ENCODE data around the gene POPDC2. TPM values are rescaled to one million over a fixed set of nuclear protein-coding genes. Genes with fewer than 3 reads are reported as not detected.
"Not testable (repeated sequence)": the region's sequence is repeated elsewhere in the genome, so short reads cannot be mapped to it uniquely, and the experiment has no call there.

The POPDC2 gene
- total RNA-seq, 1 donor: 0.27 TPM

GRCh38 chr3:119697394-119697793 is 37.0 kb upstream of the POPDC2 start:
- no peak overlapping the region for H3K4me3 ChIP-seq (ENCODE audit: low read depth, low read length)
- TF ChIP-seq, protein P1, sequence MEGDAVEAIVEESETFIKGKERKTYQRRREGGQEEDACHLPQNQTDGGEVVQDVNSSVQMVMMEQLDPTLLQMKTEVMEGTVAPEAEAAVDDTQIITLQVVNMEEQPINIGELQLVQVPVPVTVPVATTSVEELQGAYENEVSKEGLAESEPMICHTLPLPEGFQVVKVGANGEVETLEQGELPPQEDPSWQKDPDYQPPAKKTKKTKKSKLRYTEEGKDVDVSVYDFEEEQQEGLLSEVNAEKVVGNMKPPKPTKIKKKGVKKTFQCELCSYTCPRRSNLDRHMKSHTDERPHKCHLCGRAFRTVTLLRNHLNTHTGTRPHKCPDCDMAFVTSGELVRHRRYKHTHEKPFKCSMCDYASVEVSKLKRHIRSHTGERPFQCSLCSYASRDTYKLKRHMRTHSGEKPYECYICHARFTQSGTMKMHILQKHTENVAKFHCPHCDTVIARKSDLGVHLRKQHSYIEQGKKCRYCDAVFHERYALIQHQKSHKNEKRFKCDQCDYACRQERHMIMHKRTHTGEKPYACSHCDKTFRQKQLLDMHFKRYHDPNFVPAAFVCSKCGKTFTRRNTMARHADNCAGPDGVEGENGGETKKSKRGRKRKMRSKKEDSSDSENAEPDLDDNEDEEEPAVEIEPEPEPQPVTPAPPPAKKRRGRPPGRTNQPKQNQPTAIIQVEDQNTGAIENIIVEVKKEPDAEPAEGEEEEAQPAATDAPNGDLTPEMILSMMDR (IDR thresholded peaks at IDR 0.05; ENCODE audit: insufficient read depth, low read length): no peak
- no peak for DNase-seq (ENCODE audit: low read depth)

- no peak overlapping the region for H3K4me3 ChIP-seq (ENCODE audit: low read depth, low read length)
- DNase-seq (ENCODE audit: low read depth): peak; percentile 27
- TF ChIP-seq, protein P1 (IDR thresholded peaks at IDR 0.05; ENCODE audit: insufficient read depth, low read length): no peak
These were observed 35.1 kb upstream of the POPDC2 start for GRCh38 chr3:119695480-119695879.

DNA sequence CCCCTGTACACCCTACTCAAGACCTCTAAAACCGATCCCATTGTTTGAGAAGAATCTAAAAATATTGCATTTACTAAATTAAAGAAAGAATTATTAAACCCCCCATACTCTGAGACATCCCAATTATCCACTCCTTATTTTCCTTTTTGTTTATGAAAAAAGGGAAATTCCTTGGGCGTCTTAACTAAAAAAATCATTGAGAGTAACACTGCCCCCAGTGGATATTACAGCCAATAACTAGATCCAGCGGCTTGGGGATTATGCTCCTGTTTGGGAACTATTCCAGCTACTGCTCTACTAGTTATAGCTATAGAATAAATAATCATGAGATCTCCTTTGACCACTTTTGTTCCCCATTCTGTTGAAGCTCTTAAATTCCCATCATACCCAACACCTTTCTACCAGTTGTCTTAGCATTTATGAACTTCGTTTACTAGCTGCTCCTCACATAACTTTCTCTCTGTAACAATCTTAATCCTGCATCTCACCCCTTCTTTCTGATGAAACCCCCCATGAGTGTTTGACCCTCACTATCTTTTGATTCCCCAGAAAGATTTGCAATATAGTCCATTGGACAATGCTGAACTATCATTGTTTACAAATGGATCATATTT is 29.8 kb upstream of the POPDC2 start:
- DNase-seq (ENCODE audit: low read depth): peak; percentile 44
- no peak overlapping the region for H3K4me3 ChIP-seq (ENCODE audit: low read depth, low read length)
- TF ChIP-seq, protein P1 (IDR thresholded peaks at IDR 0.05; ENCODE audit: insufficient read depth, low read length): peak; percentile 44

- H3K4me3 ChIP-seq (ENCODE audit: low read depth, low read length): no peak overlapping the region
- TF ChIP-seq, protein P1 (IDR thresholded peaks at IDR 0.05; ENCODE audit: insufficient read depth, low read length): no peak
- no peak for DNase-seq (ENCODE audit: low read depth)
These were observed 23.0 kb upstream of the POPDC2 start for GRCh38 chr3:119683421-119683820.

DNA sequence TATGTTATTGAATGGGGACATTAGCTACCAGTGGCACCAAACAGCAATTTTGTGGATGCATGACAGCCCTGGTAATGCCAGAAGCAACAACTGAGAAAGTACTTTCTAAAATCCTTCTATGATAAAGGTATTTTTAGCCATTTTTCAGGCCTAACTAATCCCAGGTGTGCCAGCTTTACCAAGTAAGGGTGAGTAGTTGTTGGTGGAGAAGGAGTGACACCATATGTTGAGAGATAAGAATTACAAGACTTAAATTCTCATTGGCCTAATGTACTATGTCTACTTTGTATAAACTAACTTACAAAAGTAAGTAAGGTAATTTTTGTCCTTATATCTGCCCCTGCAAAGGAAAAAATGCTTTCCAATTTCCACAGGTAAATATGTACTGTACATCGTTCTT is 20.9 kb upstream of the POPDC2 start:
- TF ChIP-seq, protein P1 (IDR thresholded peaks at IDR 0.05; ENCODE audit: insufficient read depth, low read length): peak; percentile 52

GRCh38 chr3:119679874-119680273 is 19.5 kb upstream of the POPDC2 start:
- DNase-seq (ENCODE audit: low read depth): no peak
- H3K4me3 ChIP-seq (ENCODE audit: low read depth, low read length): no peak overlapping the region
- TF ChIP-seq, protein P1 (IDR thresholded peaks at IDR 0.05; ENCODE audit: insufficient read depth, low read length): no peak

More for the DNA sequence above, 20.9 kb upstream of the POPDC2 start:
- DNase-seq (ENCODE audit: low read depth): peak; percentile 82
- no peak overlapping the region for H3K4me3 ChIP-seq (ENCODE audit: low read depth, low read length)

- not testable (repeated sequence) for H3K4me3 ChIP-seq (ENCODE audit: low read depth, low read length)
These were observed 17.8 kb upstream of the POPDC2 start for GRCh38 chr3:119678209-119678608.

More at GRCh38 chr3:119678209-119678608, 17.8 kb upstream of the POPDC2 start:
- DNase-seq (ENCODE audit: low read depth): not testable (repeated sequence)
